ENCODE measurements around the gene TSPAN18.

- TF ChIP-seq EP300 (IDR thresholded peaks at IDR 0.05), result no peak
- TF ChIP-seq, protein P1, sequence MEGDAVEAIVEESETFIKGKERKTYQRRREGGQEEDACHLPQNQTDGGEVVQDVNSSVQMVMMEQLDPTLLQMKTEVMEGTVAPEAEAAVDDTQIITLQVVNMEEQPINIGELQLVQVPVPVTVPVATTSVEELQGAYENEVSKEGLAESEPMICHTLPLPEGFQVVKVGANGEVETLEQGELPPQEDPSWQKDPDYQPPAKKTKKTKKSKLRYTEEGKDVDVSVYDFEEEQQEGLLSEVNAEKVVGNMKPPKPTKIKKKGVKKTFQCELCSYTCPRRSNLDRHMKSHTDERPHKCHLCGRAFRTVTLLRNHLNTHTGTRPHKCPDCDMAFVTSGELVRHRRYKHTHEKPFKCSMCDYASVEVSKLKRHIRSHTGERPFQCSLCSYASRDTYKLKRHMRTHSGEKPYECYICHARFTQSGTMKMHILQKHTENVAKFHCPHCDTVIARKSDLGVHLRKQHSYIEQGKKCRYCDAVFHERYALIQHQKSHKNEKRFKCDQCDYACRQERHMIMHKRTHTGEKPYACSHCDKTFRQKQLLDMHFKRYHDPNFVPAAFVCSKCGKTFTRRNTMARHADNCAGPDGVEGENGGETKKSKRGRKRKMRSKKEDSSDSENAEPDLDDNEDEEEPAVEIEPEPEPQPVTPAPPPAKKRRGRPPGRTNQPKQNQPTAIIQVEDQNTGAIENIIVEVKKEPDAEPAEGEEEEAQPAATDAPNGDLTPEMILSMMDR (IDR thresholded peaks at IDR 0.05), result no peak
- TF ChIP-seq POLR2A (IDR thresholded peaks at IDR 0.05; ENCODE audit: low read depth), result no peak
- TF ChIP-seq POLR2AphosphoS5 (IDR thresholded peaks at IDR 0.05), result no peak
Observed at GRCh38 chr11:44954051-44954906, 227.5 kb downstream of the TSPAN18 start.
